PC-3 (cell line): ENCODE data around the gene FPR1. TPM values are rescaled to one million over a fixed set of nuclear protein-coding genes. Genes with fewer than 3 reads are reported as not detected.
A peak's percentile ranks its signal among the peaks of the same experiment; 100 is the strongest.
"Not testable (repeated sequence)": the region's sequence is repeated elsewhere in the genome, so short reads cannot be mapped to it uniquely, and the experiment has no call there.

Experiments used
- ATAC-seq: fragments of 200-7000 bp; cut with Tn5 transposase; 2 replicates; pipeline ENCODE4 v1.9.1; 2020; ENCODE audit warnings: mild to moderate bottlenecking, moderate library complexity
- BruUV-seq: library from RNA; stranded (reverse); fragments of 400-500 nt; replicated peaks from 2 replicates; lab custom pipeline; 2021; lab: Mats Ljungman, UMichigan
- CTCF ChIA-PET: fragments of 300-600 bp; sonication (Branson Sonifier 250); formaldehyde crosslinking; loops from one replicate; lab custom pipeline; 2022; ENCODE audit warnings: antibody characterized with exemption; lab: Charles Lee
- POLR2A ChIA-PET: fragments of 300-600 bp; sonication (Branson Sonifier 250); formaldehyde crosslinking; loops from one replicate; lab custom pipeline; 2022; ENCODE audit warnings: antibody characterized with exemption; ENCODE audit not compliant: unreplicated experiment; lab: Charles Lee
- DNase-seq: peaks from one replicate; pipeline ENCODE4 v3.0.0-alpha.2; 2015
- H2AFZ ChIP-seq: fragments of 300-600 bp; sonication (generic); 2 replicates; pipeline ENCODE4 v1.6.0; 2016; ENCODE audit warnings: antibody characterized with exemption, low read length
- H3F3A ChIP-seq: fragments of 300-600 bp; sonication (generic); one replicate; pipeline ENCODE4 v1.6.0; 2017; ENCODE audit warnings: antibody characterized with exemption, low read length, control low read depth, mild to moderate bottlenecking; ENCODE audit not compliant: unreplicated experiment
- H3K27ac ChIP-seq: fragments of 300-600 bp; sonication (generic); 2 replicates; pipeline ENCODE4 v1.5.1; 2016; ENCODE audit warnings: mild to moderate bottlenecking, low read length
- H3K27me3 ChIP-seq: fragments of 300-600 bp; sonication (generic); 2 replicates; pipeline ENCODE4 v1.6.1; 2016; ENCODE audit warnings: low read length, mixed read lengths
- H3K36me3 ChIP-seq: fragments of 300-600 bp; sonication (generic); 2 replicates; pipeline ENCODE4 v1.6.1; 2016; ENCODE audit warnings: low read depth, mixed run types, low read length, mixed read lengths
- H3K4me1 ChIP-seq: fragments of 300-600 bp; sonication (generic); 2 replicates; pipeline ENCODE4 v1.5.1; 2016; ENCODE audit warnings: low read length; ENCODE audit not compliant: insufficient read depth
- H3K4me2 ChIP-seq: fragments of 300-600 bp; sonication (generic); 2 replicates; pipeline ENCODE4 v1.6.0; 2016; ENCODE audit warnings: low read length
- H3K4me3 ChIP-seq: fragments of 300-600 bp; sonication (generic); 2 replicates; pipeline ENCODE4 v1.5.1; 2016; ENCODE audit warnings: mild to moderate bottlenecking, low read length, mixed read lengths
- H3K79me2 ChIP-seq: fragments of 300-600 bp; sonication (generic); 2 replicates; pipeline ENCODE4 v1.6.1; 2017; ENCODE audit warnings: low read length, mixed read lengths
- H3K9ac ChIP-seq: fragments of 300-600 bp; sonication (generic); 2 replicates; pipeline ENCODE4 v1.6.0; 2016; ENCODE audit warnings: mild to moderate bottlenecking, low read length
- H3K9me2 ChIP-seq: fragments of 300-600 bp; sonication (generic); replicated peaks from 2 replicates; pipeline ENCODE4 v1.6.1; 2016; ENCODE audit warnings: mixed run types, low read length, mixed read lengths
- H3K9me3 ChIP-seq: fragments of 300-600 bp; sonication (generic); 2 replicates; pipeline ENCODE4 v1.6.1; 2016; ENCODE audit warnings: low read length, mixed read lengths
- H4K20me1 ChIP-seq: fragments of 300-600 bp; sonication (generic); 2 replicates; pipeline ENCODE4 v1.6.1; 2016; ENCODE audit warnings: low read length, mixed read lengths
- EZH2 ChIP-seq: fragments of 300-600 bp; sonication (generic); IDR thresholded peaks from one replicate; pipeline ENCODE4 v1.6.1; 2017; ENCODE audit warnings: antibody characterized with exemption, mild to moderate bottlenecking, low read length; ENCODE audit not compliant: unreplicated experiment
- EZH2phosphoT487 ChIP-seq: fragments of 300-600 bp; sonication (generic); IDR thresholded peaks from 2 replicates; pipeline ENCODE4 v1.6.1; 2018; ENCODE audit warnings: mild to moderate bottlenecking, antibody characterized with exemption, low read length, borderline replicate concordance
- intact Hi-C: fragments of 100-400 bp; cut with micrococcal nuclease; formaldehyde crosslinking; loops from 2 replicates; pipeline ENCODE4 v1.9.0; 2023
- total RNA-seq: library from RNA; depleted of rRNA; stranded (reverse); fragments of >200 nt; gene quantifications from 2 replicates; pipeline ENCODE4 v1.2.3, GENCODE V29; 2014
- TF ChIP-seq, protein P1 (sequence below): fragments of 300-600 bp; sonication (generic); conservative IDR thresholded peaks from 2 replicates; pipeline ENCODE4 v1.5.1; 2017; ENCODE audit warnings: antibody characterized with exemption, low read depth, mild to moderate bottlenecking, low read length

Gene FPR1
- total RNA-seq, 1 experiment from 2014 or later, result 0.55 TPM

- Histone ChIP-seq H3K9me2 (no peaks in the 10 kb centered on the region), H3K9ac (no peak overlapping the region)
Measured at GRCh38 chr19:51742789-51743188, 8.9 kb downstream of the FPR1 start.

GRCh38 chr19:51740356-51740755 lies 11.3 kb downstream of the FPR1 start:
- Histone ChIP-seq H3K9me2 (no peaks in the 10 kb centered on the region), H3K36me3 (no peaks in the 10 kb centered on the region), H3F3A (no peaks in the 10 kb centered on the region), H4K20me1 (no peaks in the 10 kb centered on the region), H3K9me3 (no peaks in the 10 kb centered on the region), H3K9ac (no peak overlapping the region), H3K4me3 (no peak overlapping the region), H3K27ac (no peak overlapping the region), H3K4me2 (no peak overlapping the region), H2AFZ (no peak overlapping the region), H3K27me3 (peaks cover 27% of the 10 kb centered on the region), H3K4me1 (no peaks in the 10 kb centered on the region), H3K79me2 (no peaks in the 10 kb centered on the region)
- BruUV-seq, result no TSS peak
- intact Hi-C loops, result no loop called here
- TF ChIP-seq EZH2phosphoT487, result no peak
- TF ChIP-seq, protein P1, sequence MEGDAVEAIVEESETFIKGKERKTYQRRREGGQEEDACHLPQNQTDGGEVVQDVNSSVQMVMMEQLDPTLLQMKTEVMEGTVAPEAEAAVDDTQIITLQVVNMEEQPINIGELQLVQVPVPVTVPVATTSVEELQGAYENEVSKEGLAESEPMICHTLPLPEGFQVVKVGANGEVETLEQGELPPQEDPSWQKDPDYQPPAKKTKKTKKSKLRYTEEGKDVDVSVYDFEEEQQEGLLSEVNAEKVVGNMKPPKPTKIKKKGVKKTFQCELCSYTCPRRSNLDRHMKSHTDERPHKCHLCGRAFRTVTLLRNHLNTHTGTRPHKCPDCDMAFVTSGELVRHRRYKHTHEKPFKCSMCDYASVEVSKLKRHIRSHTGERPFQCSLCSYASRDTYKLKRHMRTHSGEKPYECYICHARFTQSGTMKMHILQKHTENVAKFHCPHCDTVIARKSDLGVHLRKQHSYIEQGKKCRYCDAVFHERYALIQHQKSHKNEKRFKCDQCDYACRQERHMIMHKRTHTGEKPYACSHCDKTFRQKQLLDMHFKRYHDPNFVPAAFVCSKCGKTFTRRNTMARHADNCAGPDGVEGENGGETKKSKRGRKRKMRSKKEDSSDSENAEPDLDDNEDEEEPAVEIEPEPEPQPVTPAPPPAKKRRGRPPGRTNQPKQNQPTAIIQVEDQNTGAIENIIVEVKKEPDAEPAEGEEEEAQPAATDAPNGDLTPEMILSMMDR, result no peak
- no peak for TF ChIP-seq EZH2
- POLR2A ChIA-PET, result no interaction called here
- CTCF ChIA-PET, result no interaction called here
- no peak for DNase-seq
- no peak for ATAC-seq

More at GRCh38 chr19:51742789-51743188, 8.9 kb downstream of the FPR1 start:
- Histone ChIP-seq H3K27ac (no peak overlapping the region), H3K9me3 (no peaks in the 10 kb centered on the region), H2AFZ (no peak overlapping the region), H4K20me1 (no peaks in the 10 kb centered on the region), H3K79me2 (no peaks in the 10 kb centered on the region), H3K4me3 (no peak overlapping the region), H3F3A (no peaks in the 10 kb centered on the region), H3K27me3 (peaks cover 11% of the 10 kb centered on the region; the same call in 1 of the 2 replicates), H3K36me3 (no peaks in the 10 kb centered on the region), H3K4me2 (no peak overlapping the region), H3K4me1 (no peaks in the 10 kb centered on the region)
- ATAC-seq (no peak), DNase-seq (peak; percentile 42)
- no TSS peak for BruUV-seq
- intact Hi-C loops, result no loop called here
- TF ChIP-seq, protein P1, result no peak
- TF ChIP-seq EZH2 (no peak), EZH2phosphoT487 (no peak)
- ChIA-PET CTCF (interaction anchor here (0.6 kb wide), 1 partner anchor 20 kb away, joined by 5 read pairs; no protein-coding TSS in a partner anchor), POLR2A (no interaction called here)

DNA sequence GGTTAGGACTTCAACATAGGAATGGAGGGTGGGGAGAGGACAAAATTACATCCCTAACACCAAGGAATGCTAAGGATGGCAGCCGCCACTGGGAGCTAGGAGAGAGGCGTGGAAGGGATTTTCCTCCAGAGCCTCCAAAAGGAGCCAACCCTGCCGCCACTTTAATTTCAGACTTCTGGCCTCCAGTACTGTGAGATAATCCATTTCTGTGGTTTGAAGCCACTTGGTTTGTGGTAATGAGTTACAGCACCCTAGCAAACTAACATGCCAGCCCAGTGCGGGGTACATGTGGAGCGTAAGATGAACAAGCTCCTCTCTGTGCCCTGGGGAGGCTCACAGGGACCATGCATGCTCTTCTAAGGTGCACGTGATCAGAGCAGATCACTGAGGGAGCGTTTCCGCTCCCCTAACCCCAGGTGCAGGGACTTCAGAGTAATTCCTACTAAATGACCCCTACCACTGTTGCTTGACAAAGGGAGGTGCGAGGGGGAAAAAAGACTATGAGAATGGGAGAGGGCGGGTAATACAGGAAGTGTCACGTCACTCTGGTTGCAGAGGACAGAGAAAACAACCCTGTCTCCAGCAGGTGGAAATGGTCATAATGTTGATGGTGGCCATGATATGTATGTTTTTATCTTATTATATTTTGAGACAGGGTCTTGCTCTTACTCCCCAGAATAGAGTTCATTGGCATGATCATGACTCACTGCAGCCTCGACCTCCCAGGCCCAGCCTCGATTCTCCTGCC lies 12.0 kb downstream of the FPR1 start:
- no peaks in the 10 kb centered on the region for H4K20me1 ChIP-seq
- H3K79me2 ChIP-seq, result no peaks in the 10 kb centered on the region
- no peak overlapping the region for H3K9ac ChIP-seq
- H3K9me3 ChIP-seq, result no peaks in the 10 kb centered on the region
- no TSS peak for BruUV-seq
- no peak overlapping the region for H2AFZ ChIP-seq
- ChIA-PET POLR2A (no interaction called here), CTCF (no interaction called here)
- H3K27me3 ChIP-seq, result peaks cover 30% of the 10 kb centered on the region
- TF ChIP-seq, protein P1, result no peak
- TF ChIP-seq EZH2 (no peak), EZH2phosphoT487 (no peak)
- no peak overlapping the region for H3K4me3 ChIP-seq
- H3K27ac ChIP-seq, result no peak overlapping the region
- ATAC-seq (no peak), DNase-seq (no peak)
- H3F3A ChIP-seq, result no peaks in the 10 kb centered on the region
- H3K4me1 ChIP-seq, result no peaks in the 10 kb centered on the region
- no peak overlapping the region for H3K4me2 ChIP-seq
- intact Hi-C loops, result no loop called here
- H3K36me3 ChIP-seq, result no peaks in the 10 kb centered on the region
- no peaks in the 10 kb centered on the region for H3K9me2 ChIP-seq

DNA sequence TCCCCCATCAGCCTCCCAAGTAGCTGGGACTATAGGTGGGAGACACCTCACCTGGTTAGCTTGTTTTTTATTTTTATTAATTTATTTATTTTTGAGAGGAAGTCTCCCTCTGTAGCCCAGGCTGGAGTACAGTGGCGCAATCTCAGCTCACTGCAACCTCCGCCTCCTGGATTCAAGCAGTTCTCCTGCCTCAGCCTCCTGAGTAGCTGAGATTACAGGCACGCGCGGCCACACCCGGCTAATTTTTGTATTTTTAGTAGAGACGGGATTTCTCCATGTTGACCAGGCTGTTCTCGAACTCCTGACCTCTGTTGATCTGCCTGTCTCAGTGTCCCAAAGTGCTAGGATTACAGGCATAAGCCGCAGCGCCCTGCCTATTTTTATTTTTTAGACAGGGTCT lies 13.2 kb downstream of the FPR1 start:
- peaks cover 38% of the 10 kb centered on the region for H3K27me3 ChIP-seq
- H3K4me2 ChIP-seq, H3K9ac ChIP-seq, H3K36me3 ChIP-seq, CTCF ChIA-PET, H3K9me2 ChIP-seq, DNase-seq, H4K20me1 ChIP-seq, H3K4me1 ChIP-seq, intact Hi-C loops, H3K79me2 ChIP-seq, H2AFZ ChIP-seq, H3K4me3 ChIP-seq, H3K9me3 ChIP-seq, H3K27ac ChIP-seq, ATAC-seq, BruUV-seq, H3F3A ChIP-seq: not testable (repeated sequence)
- POLR2A ChIA-PET, result interaction anchor here (0.6 kb wide), 1 partner anchor 61 kb away, joined by 3 read pairs; no protein-coding TSS in a partner anchor
